ENCODE measurements around the gene ABT1. TPM values are rescaled to one million over a fixed set of nuclear protein-coding genes. Genes with fewer than 3 reads are reported as not detected.

Gene ABT1
- total RNA-seq, 1 experiment from 2014 or later, result 21.6 TPM

DNA sequence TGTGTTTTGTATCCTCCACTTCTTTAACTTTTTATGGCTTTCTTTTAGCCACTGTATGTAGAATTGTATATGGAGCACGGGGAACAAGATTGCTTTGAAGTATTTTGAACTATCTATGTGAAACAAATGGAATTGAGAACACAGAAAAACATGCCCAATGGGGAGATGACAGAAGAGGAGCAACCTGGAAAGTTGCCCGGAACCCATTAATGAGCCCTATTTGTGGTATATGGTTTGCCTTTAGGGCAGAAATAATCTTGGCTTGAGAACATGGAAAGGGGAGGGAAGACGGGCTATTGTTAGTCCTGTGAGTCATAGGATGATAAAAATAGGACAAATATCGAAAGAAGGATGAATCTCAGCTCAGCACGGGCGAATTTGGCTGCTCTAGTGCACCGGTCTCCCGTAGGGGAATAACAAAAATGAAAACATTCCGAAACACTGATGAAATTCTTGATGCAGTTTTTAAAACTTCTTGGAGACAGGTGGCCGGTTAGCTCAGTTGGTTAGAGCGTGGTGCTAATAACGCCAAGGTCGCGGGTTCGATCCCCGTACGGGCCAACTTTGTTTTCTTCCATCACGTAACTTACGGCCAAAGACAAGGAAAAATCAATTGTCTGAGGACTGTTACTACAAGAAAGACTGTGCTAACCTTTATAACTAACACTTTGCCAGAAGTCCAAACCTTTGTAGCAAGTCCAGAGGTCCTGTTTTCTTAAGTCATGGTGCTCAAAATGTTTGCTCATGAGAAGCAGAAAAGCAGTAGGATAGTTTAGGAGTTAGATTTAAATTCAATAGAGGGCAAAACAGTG, 42.9 kb upstream of the ABT1 start (continued):
- no peak for TF ChIP-seq ARID4B (CRISPR knock-in tag; IDR thresholded peaks at IDR 0.05; ENCODE audit: borderline replicate concordance)
- no peak for TF ChIP-seq ZBTB43 (CRISPR knock-in tag; IDR thresholded peaks at IDR 0.05)
- no peak for TF ChIP-seq NFE2L1 (CRISPR knock-in tag; IDR thresholded peaks at IDR 0.05)
- no peak for TF ChIP-seq RORB (CRISPR knock-in tag; IDR thresholded peaks at IDR 0.05)

GRCh38 chr6:26554447-26554696, 42.4 kb upstream of the ABT1 start:
- POLR2A ChIA-PET, result no interaction called here
- CTCF ChIA-PET, result interaction anchor here (1.5 to 2.6 kb wide), 2 partner anchors 213 kb away, joined by 5 to 12 read pairs; no protein-coding TSS in a partner anchor
- Mint-ChIP-seq H3K27me3 (ENCODE audit: low read depth) (no peaks in the 10 kb centered on the region), H3K4me3 (no peak overlapping the region), H3K9me3 (no peaks in the 10 kb centered on the region), H3K4me1 (peaks cover 19% of the 10 kb centered on the region), H3K36me3 (no peaks in the 10 kb centered on the region), H3K27ac (peak overlapping the region; percentile 7)
- ATAC-seq (no peak), DNase-seq (ENCODE audit: low spot score) (no peak)
- TF ChIP-seq OVOL2 (CRISPR knock-in tag; IDR thresholded peaks at IDR 0.05; ENCODE audit: borderline replicate concordance) (no peak), ZNF416 (CRISPR knock-in tag; IDR thresholded peaks at IDR 0.05) (no peak), FOXJ3 (CRISPR knock-in tag; IDR thresholded peaks at IDR 0.05; ENCODE audit: borderline replicate concordance) (no peak), CREB1 (CRISPR knock-in tag; IDR thresholded peaks at IDR 0.05) (no peak), ZNF232 (CRISPR knock-in tag; IDR thresholded peaks at IDR 0.05) (no peak), NFYB (CRISPR knock-in tag; conservative IDR thresholded peaks at IDR 0.05; ENCODE audit: low read depth) (no peak)

DNA sequence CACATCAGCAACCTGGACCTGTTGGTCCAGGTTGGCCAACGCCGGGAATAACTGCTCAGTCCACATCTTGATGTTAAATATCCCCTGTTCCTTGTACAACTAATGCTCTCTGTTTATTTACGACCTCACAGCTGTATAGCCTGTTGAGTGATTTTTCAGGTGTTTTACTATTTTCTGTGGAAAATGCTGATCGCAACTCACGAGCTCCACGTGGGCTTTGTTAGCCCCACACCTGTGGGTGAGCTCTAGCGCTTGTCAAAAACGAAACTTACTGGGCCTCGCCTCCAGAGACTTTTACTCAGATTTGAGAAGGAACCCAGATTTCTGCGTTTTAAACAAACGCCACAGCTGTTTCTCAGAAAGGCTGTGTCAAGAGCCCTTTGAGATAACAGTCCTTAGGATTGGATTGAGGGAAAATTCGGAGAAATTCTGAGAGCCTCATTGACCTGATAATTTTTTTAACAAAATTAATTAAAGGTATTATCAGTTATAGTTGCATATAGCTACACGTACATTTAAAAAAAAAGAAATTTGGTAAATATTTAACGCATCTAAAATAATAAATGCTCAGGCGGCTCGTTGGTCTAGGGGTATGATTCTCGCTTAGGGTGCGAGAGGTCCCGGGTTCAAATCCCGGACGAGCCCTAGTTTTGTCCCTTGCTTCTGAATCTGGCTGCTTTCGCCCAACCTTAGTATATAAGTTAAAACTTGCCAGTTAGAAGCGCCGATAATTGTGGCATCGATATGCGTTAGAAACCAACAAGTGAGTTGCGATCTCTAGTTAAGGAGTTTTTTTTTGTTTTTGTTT, 41.9 kb upstream of the ABT1 start:
- peak; percentile 11 for ATAC-seq
- ChIA-PET POLR2A (no interaction called here), CTCF (interaction anchor here (0.7 to 2.7 kb wide), 5 partner anchors 17 to 213 kb away, joined by 3 to 13 read pairs (median 10); partner anchors contain the start of gene HMGN4)
- TF ChIP-seq CREM (CRISPR knock-in tag; IDR thresholded peaks at IDR 0.05), result no peak
- peak; percentile 45 for TF ChIP-seq HMGA2 (CRISPR knock-in tag; IDR thresholded peaks at IDR 0.05)
- TF ChIP-seq ZNF317 (CRISPR knock-in tag; IDR thresholded peaks at IDR 0.05; ENCODE audit: borderline replicate concordance, low read depth), result no peak
- TF ChIP-seq ZNF512 (CRISPR knock-in tag; IDR thresholded peaks at IDR 0.05; ENCODE audit: borderline replicate concordance), result no peak
- TF ChIP-seq ESRRA (CRISPR knock-in tag; IDR thresholded peaks at IDR 0.05; ENCODE audit: borderline replicate concordance), result no peak
- peak; percentile 71 for DNase-seq (ENCODE audit: low spot score)
- Mint-ChIP-seq H3K9me3 (no peaks in the 10 kb centered on the region), H3K4me1 (peaks cover 14% of the 10 kb centered on the region), H3K27me3 (ENCODE audit: low read depth) (no peaks in the 10 kb centered on the region), H3K27ac (peak overlapping the region; percentile 7), H3K36me3 (no peaks in the 10 kb centered on the region), H3K4me3 (no peak overlapping the region)
